Choroid plexus epithelial cell (primary cell): Measurements from ENCODE around the gene ARHGAP18.

Source experiments
- DNase-seq: peaks from one replicate; pipeline ENCODE4 v3.0.0-alpha.2; 2010; ENCODE audit warnings: low read depth
- H3K4me3 ChIP-seq: 2 replicates; pipeline ENCODE4 v1.5.1; 2011; ENCODE audit warnings: low read depth, mild to moderate bottlenecking, control low read depth, low read length, moderate library complexity
- TF ChIP-seq, protein P1 (sequence below): conservative IDR thresholded peaks from 2 replicates; pipeline ENCODE4 v1.5.1; 2011; ENCODE audit warnings: low read depth, mild to moderate bottlenecking, control low read depth, inconsistent platforms, low read length, moderate library complexity

ARHGAP18 gene

DNA sequence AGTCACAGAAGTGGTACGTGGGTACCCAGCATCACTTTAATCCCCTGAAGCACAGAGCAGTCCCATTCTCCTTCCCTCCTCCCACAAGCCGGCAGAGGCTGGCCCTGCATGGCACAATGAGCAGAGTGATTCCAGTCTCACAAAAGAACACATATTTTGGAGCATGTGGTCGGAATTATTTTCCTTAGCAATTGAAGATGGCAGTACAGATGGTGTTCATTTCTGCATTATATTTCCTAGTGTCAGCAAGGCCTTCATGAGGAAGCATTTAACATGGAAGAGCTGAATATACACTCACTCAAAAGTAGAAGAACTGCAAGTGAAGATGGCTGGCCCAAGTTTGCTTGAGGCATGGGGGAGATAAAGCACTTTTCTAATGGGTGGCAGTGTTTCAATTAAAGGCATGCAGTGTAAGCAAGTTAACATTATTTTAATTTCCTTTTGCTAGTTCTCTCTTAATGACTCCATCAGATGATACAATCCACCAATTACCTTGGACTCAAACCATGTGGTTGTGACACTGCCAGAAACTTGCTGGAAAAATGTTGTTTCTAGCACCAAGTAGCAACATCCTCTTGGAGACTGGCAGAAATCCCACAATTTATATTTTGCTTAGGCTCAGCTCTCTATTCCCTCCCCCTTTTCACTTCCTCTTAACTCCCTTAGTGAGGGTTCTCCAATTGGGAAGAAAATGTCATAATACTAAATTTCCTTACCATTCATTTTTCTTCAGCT is 74.4 kb downstream of the ARHGAP18 start:
- TF ChIP-seq, protein P1, sequence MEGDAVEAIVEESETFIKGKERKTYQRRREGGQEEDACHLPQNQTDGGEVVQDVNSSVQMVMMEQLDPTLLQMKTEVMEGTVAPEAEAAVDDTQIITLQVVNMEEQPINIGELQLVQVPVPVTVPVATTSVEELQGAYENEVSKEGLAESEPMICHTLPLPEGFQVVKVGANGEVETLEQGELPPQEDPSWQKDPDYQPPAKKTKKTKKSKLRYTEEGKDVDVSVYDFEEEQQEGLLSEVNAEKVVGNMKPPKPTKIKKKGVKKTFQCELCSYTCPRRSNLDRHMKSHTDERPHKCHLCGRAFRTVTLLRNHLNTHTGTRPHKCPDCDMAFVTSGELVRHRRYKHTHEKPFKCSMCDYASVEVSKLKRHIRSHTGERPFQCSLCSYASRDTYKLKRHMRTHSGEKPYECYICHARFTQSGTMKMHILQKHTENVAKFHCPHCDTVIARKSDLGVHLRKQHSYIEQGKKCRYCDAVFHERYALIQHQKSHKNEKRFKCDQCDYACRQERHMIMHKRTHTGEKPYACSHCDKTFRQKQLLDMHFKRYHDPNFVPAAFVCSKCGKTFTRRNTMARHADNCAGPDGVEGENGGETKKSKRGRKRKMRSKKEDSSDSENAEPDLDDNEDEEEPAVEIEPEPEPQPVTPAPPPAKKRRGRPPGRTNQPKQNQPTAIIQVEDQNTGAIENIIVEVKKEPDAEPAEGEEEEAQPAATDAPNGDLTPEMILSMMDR = no peak
- no peak overlapping the region for H3K4me3 ChIP-seq
- DNase-seq = peak; percentile 75

DNA sequence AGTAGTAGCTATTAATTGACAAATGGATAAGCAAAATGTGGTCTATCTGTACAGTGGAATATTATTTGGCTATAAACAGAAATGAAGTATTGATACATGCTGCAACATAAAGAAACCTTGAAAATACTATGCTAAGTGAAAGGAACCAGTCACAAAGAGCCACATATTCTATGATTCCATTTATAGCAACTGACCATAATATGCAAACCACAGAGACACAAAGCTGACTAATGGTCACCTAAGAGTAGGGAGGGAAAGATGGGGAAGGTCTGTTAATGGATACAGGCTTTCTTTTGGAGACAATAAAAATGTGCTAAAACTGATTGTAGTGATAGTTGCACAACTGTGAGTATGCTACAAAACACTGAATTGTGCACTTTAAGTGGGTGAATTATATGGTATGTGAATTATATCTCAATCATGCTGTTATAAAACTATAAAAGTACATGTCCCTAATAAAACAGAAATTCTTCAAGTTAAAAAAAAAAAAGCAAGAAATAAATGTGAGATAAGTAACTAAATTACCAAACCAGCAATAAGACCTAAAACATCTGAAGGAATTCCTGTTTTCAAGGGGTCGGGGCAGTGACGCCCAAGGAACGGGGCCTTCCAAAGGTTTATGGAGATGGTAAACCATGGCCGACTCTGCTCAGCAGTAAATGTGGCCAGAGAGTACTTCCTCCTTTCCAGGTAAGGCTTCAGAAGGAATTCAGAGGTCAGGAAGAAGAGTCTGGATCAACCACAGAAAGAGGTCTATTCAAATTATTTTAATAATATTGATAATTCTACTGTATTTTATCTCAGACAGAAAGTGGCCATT is 75.4 kb downstream of the ARHGAP18 start:
- no peak for DNase-seq
- no peak overlapping the region for H3K4me3 ChIP-seq
- TF ChIP-seq, protein P1 = no peak

DNA sequence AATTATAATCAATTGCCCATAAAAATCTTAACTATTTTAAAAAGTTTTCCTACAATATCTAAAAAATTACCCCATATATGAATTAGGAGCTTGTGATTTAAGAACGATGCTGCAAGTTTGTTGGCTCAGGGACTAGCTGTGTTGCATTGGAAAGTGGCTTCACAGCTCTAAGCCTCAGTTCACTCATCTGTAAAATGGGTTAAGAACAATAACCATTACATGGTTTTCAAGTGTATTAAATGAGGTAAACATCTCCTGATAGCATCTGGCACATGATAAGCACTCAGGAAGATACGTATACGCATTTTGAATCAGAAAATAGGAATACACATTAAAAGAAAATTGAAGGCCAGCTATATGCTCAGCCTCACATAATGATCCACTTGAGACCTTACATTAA is 76.4 kb downstream of the ARHGAP18 start:
- TF ChIP-seq, protein P1 = no peak
- DNase-seq = no peak

DNA sequence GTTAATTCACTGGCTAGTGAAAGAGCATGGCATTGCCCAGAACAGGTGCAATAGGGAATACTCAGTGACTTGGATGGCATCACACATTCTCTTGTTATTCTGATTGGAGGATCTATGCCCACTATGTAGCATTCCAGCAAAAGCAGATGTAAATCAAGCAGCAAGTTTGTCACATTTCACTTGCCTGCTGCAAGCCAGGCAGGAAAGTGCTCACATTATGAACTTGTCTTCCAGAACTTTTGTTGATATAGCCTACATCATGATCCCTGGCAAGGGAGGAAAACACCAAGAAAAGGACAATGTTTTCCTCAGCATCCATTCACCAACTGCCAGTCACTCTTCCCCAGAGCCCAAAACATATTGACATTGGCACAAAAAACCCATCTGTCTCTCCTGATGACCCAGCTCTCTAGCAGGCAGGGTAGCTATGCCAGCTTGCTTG is 77.8 kb downstream of the ARHGAP18 start:
- TF ChIP-seq, protein P1 = no peak
- no peak for DNase-seq
- no peak overlapping the region for H3K4me3 ChIP-seq

More for the DNA sequence above, 76.4 kb downstream of the ARHGAP18 start:
- no peak overlapping the region for H3K4me3 ChIP-seq

DNA sequence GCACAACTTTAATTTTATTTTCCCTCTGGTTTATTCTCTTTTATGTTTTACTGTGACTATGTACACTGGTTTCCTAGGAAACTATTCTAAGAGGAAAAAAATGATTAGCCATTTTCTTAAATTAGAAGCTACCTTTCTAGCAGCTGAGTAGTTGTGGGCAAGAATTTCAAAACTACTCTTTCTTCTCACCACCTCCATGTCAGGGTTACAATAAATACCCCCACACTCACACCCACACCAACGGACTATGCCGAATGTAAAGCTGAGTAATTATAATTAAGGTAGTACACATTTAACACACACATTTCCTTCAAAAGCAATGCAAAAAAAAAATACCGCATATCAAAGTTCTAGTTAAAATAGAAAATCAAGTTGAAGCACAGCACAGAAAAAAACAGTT is 78.9 kb downstream of the ARHGAP18 start:
- no peak for DNase-seq
- no peak overlapping the region for H3K4me3 ChIP-seq
- TF ChIP-seq, protein P1 = no peak

DNA sequence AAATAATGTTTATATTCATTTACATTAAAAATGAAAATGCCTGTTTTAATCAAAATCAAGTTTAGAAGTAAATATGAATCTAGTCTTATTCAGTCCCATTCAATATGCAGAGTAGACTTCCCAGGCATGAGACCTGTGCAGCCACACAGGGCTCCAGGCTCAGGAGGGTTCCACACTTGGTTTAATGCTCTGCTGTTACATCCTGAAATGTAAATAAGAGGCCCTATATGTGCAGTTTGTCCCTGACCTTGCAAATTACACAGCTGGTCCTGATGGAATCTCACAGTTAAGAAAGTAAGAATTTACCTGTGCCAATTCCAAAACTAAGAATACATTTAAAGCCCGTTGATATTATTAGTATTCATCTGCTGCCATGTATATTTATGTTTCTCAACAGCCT is 79.4 kb downstream of the ARHGAP18 start:
- DNase-seq = no peak
- no peak overlapping the region for H3K4me3 ChIP-seq
- TF ChIP-seq, protein P1 = no peak
